Endothelial cell of umbilical vein (primary cell): ENCODE data around the gene PIP5K1C. TPM values are rescaled to one million over a fixed set of nuclear protein-coding genes. Genes with fewer than 3 reads are reported as not detected.

Source experiments
- BruUV-seq: library from RNA; stranded (reverse); fragments of 400-500 nt; replicated peaks from 2 replicates; lab custom pipeline; 2021; lab: Mats Ljungman, UMichigan
- CTCF ChIA-PET: fragments of 300-600, 350-600 bp; sonication (Branson Sonifier 250); formaldehyde crosslinking; loops from one replicate; lab custom pipeline; 2021; ENCODE audit warnings: antibody characterized with exemption, inconsistent platforms; lab: Charles Lee
- POLR2A ChIA-PET: fragments of 300-600, 350-600 bp; sonication (Branson Sonifier 250); formaldehyde crosslinking; loops from one replicate; lab custom pipeline; 2021; ENCODE audit warnings: antibody characterized with exemption, inconsistent platforms; lab: Charles Lee
- DNase-seq: peaks from one replicate; pipeline ENCODE4 v3.0.0-alpha.2; 2011; ENCODE audit warnings: low read depth, low spot score
- FAIRE-seq: peaks from 2 replicates; lab custom pipeline; 2011; peaks lifted over from hg19 to GRCh38; lab: Jason Lieb, UNC
- H2AFZ ChIP-seq: 2 replicates; pipeline ENCODE4 v1.6.0; 2012; ENCODE audit warnings: low read depth, low read length, control low read depth, inconsistent platforms
- H3K27ac ChIP-seq: 2 replicates; pipeline ENCODE4 v1.5.1; 2011; ENCODE audit warnings: low read depth, mild to moderate bottlenecking, control low read depth, low read length, moderate library complexity; ENCODE audit not compliant: insufficient read depth
- H3K27me3 ChIP-seq, 2 experiments: 2 replicates each; pipeline versions ENCODE4 v1.6.0 to v1.6.1; 2011; ENCODE audit warnings: low read length in 2 of 2, mixed read lengths in 1 of 2; ENCODE audit not compliant: control insufficient read depth in 2 of 2, insufficient read depth in 2 of 2
- H3K36me3 ChIP-seq, 2 experiments: 2 replicates in 1 of 2; 3 replicates in 1 of 2; pipeline ENCODE4 v1.5.1; 2011; ENCODE audit warnings: low read length in 2 of 2, mild to moderate bottlenecking in 1 of 2, moderate library complexity in 1 of 2; ENCODE audit not compliant: control insufficient read depth in 2 of 2, insufficient read depth in 2 of 2; ENCODE audit errors: extremely low read depth in 1 of 2
- H3K4me1 ChIP-seq: 3 replicates; pipeline ENCODE4 v1.5.1; 2011; ENCODE audit warnings: mild to moderate bottlenecking, low read length; ENCODE audit not compliant: control insufficient read depth, insufficient read depth; ENCODE audit errors: extremely low read depth
- H3K4me2 ChIP-seq: 2 replicates; pipeline ENCODE4 v1.6.1; 2011; ENCODE audit warnings: low read length, control low read depth, mixed read lengths; ENCODE audit not compliant: insufficient read depth
- H3K4me3 ChIP-seq, 3 experiments: fragments of 200-600 bp in 1 of 3; sonication (generic), shearing (Covaris generic) in 1 of 3; replicated peaks in 1 of 3; 2 replicates each; pipeline ENCODE4 v1.5.1; 2011 to 2016; ENCODE audit warnings: control low read depth in 3 of 3, low read length in 3 of 3, mild to moderate bottlenecking in 2 of 3, inconsistent platforms in 1 of 3, low read depth in 1 of 3, moderate library complexity in 1 of 3; ENCODE audit not compliant: insufficient read depth in 1 of 3
- H3K79me2 ChIP-seq: 2 replicates; pipeline ENCODE4 v1.6.0; 2012; ENCODE audit warnings: low read length, inconsistent platforms; ENCODE audit not compliant: control insufficient read depth, insufficient read depth
- H3K9ac ChIP-seq: replicated peaks from 2 replicates; pipeline ENCODE3; 2011; ENCODE audit warnings: low read length, control low read depth; ENCODE audit not compliant: insufficient read depth; ENCODE audit errors: extremely low read depth
- H3K9me1 ChIP-seq: replicated peaks from 3 replicates; pipeline ENCODE4 v1.6.0; 2011; ENCODE audit warnings: mild to moderate bottlenecking, low read length; ENCODE audit not compliant: control insufficient read depth, insufficient read depth; ENCODE audit errors: extremely low read depth
- H3K9me3 ChIP-seq: replicated peaks from 2 replicates; pipeline ENCODE4 v1.5.1; 2012; ENCODE audit warnings: low read length, inconsistent platforms; ENCODE audit not compliant: control insufficient read depth, insufficient read depth
- H4K20me1 ChIP-seq: replicated peaks from 2 replicates; pipeline ENCODE3; 2011; ENCODE audit warnings: mild to moderate bottlenecking, low read length; ENCODE audit not compliant: control insufficient read depth, insufficient read depth; ENCODE audit errors: extremely low read depth
- CTCF ChIP-seq, 2 donors: IDR thresholded peaks; 1 replicate in 1 of 2; 2 replicates in 1 of 2; pipeline ENCODE4 v1.5.1; 2011; ENCODE audit warnings: low read length in 2 of 2, mild to moderate bottlenecking in 2 of 2, moderate library complexity in 2 of 2, control low read depth in 1 of 2, inconsistent platforms in 1 of 2, low read depth in 1 of 2; ENCODE audit not compliant: insufficient read depth in 1 of 2; ENCODE audit errors: extremely low read depth in 1 of 2
- EZH2 ChIP-seq: IDR thresholded peaks from 2 replicates; pipeline ENCODE4 v1.6.1; 2012; ENCODE audit warnings: borderline replicate concordance, low read depth, mild to moderate bottlenecking, moderate library complexity, low read length, inconsistent platforms; ENCODE audit not compliant: severe bottlenecking
- FOS ChIP-seq: IDR thresholded peaks from 2 replicates; pipeline ENCODE4 v1.6.1; 2011; ENCODE audit warnings: mild to moderate bottlenecking, low read length, moderate library complexity, borderline replicate concordance; ENCODE audit not compliant: insufficient read depth
- GATA2 ChIP-seq: IDR thresholded peaks from 2 replicates; pipeline ENCODE4 v1.7.0; 2011; ENCODE audit warnings: low read depth, mild to moderate bottlenecking, moderate library complexity, mixed read lengths, low read length; ENCODE audit not compliant: insufficient read length, insufficient read depth
- JUN ChIP-seq: IDR thresholded peaks from 2 replicates; pipeline ENCODE4 v1.6.1; 2011; ENCODE audit warnings: borderline replicate concordance, low read depth; ENCODE audit not compliant: insufficient read length, insufficient read depth
- MAX ChIP-seq: IDR thresholded peaks from 2 replicates; pipeline ENCODE4 v1.6.1; 2011; ENCODE audit not compliant: insufficient read depth, insufficient read length
- MYC ChIP-seq: IDR thresholded peaks from one replicate; pipeline ENCODE4 v1.6.1; 2011; ENCODE audit warnings: mild to moderate bottlenecking, low read depth, low read length
- POLR2A ChIP-seq: IDR thresholded peaks from 2 replicates; pipeline ENCODE4 v1.6.1; 2012; ENCODE audit warnings: low read depth, mild to moderate bottlenecking, control low read depth, low read length
- POLR2AphosphoS5 ChIP-seq: IDR thresholded peaks from 2 replicates; pipeline ENCODE4 v1.6.1; 2012; ENCODE audit warnings: low read depth, mild to moderate bottlenecking, control low read depth, low read length, moderate library complexity; ENCODE audit not compliant: insufficient read depth
- dilution Hi-C: fragments of 300-500 bp; cut with MboI; formaldehyde crosslinking; loops from one replicate; pipeline ENCODE4 v1.15.0; 2019; ENCODE audit warnings: low sequenced_read_pairs; ENCODE audit not compliant: extremely low pct_ligation_motif_present
- intact Hi-C: fragments of 100-400 bp; cut with micrococcal nuclease; formaldehyde crosslinking; loops from one replicate; pipeline ENCODE4 v1.10.0; 2022
- polyA plus RNA-seq, 4 experiments: library from polyadenylated mRNA; depleted of rRNA in 3 of 4; stranded (reverse) in 3 of 4; unstranded in 1 of 4; fragments of >200 nt; gene quantifications; 2 replicates each; pipeline versions ENCODE4 v1.2.1 to v1.2.3, GENCODE V29; 2011 to 2012; ENCODE audit warnings: missing spikeins in 1 of 4
- total RNA-seq: library from RNA; stranded (reverse); gene quantifications from 2 replicates; pipeline ENCODE4 v1.2.3, GENCODE V29; 2021

Gene PIP5K1C
- total and polyA plus RNA-seq, 2 donors (not counting 3 experiments of a cell fraction or from before 2014, with no cell fraction given): 31.6 to 79.5 TPM

- no peaks in the 10 kb centered on the region for H3K27me3 ChIP-seq
- no peaks in the 10 kb centered on the region for H3K9me1 ChIP-seq
- no peak overlapping the region for H3K4me2 ChIP-seq
- intact Hi-C loops (loop anchor here (10.0 kb wide), 1 partner anchor 85 kb away; the partner anchor contains the start of genes PIP5K1C and TJP3), dilution Hi-C loops (no loop called here)
- POLR2A ChIA-PET: no interaction called here
- no peak for TF ChIP-seq GATA2
- no peak for TF ChIP-seq CTCF (IDR thresholded peaks at IDR 0.05; ENCODE audit: extremely low read depth in 1 of 2, insufficient read depth in 1 of 2, low read depth in 1 of 2, low read length in 2 of 2)
- TF ChIP-seq MYC: no peak
- TF ChIP-seq EZH2: no peak
- no peak for TF ChIP-seq POLR2AphosphoS5
- no peak for TF ChIP-seq POLR2A
- no peak for TF ChIP-seq MAX
- no peak for TF ChIP-seq JUN
- TF ChIP-seq FOS: no peak
- peaks cover 0 to 25% of the 10 kb centered on the region in 2 experiments for H3K36me3 ChIP-seq
- H3K4me3 ChIP-seq: no peak overlapping the region
- H3K9me3 ChIP-seq: no peaks in the 10 kb centered on the region
- no peak for DNase-seq
- BruUV-seq: no TSS peak
- peaks cover 6% of the 10 kb centered on the region for H3K79me2 ChIP-seq
- FAIRE-seq: no peak
- H3K4me1 ChIP-seq: peaks cover 4% of the 10 kb centered on the region
- H3K9ac ChIP-seq: no peak overlapping the region
- CTCF ChIA-PET: interaction anchor here (0.6 to 1.1 kb wide), 5 partner anchors 12 to 75 kb away, joined by 3 to 6 read pairs (median 4); partner anchors contain the start of gene GIPC3
- no peak overlapping the region for H2AFZ ChIP-seq
- H4K20me1 ChIP-seq: no peaks in the 10 kb centered on the region
- no peak overlapping the region for H3K27ac ChIP-seq
Observed at GRCh38 chr19:3620145-3620816, 80.0 kb downstream of the PIP5K1C start.
